Muscle of arm (tissue), 12 donors: ENCODE measurements around the gene BRSK1. TPM values are rescaled to one million over a fixed set of nuclear protein-coding genes. Genes with fewer than 3 reads are reported as not detected.

Experiments used
- DNase-seq: peaks from one replicate; pipeline ENCODE4 v3.0.0-alpha.2; 2013
- polyA plus RNA-seq, 12 donors: library from polyadenylated mRNA; unstranded; fragments of 120-200 nt; gene quantifications; one replicate each; pipeline ENCODE4 v1.2.1, GENCODE V29; 2013; ENCODE audit not compliant: insufficient read length in 12 of 12

The BRSK1 gene
- polyA plus RNA-seq, 12 donors = 5.9 to 24.6 (median 6.9) TPM; not detected in 1

GRCh38 chr19:55252760-55253663, 30.8 kb upstream of the BRSK1 start:
- no peak for DNase-seq

- no peak for DNase-seq
Measured at GRCh38 chr19:55253842-55254624, 29.8 kb upstream of the BRSK1 start.

GRCh38 chr19:55254625-55254977, 29.2 kb upstream of the BRSK1 start:
- no peak for DNase-seq

- DNase-seq = no peak
Measured at GRCh38 chr19:55255618-55256423, 28.0 kb upstream of the BRSK1 start.

- no peak for DNase-seq
Measured at GRCh38 chr19:55256562-55257460, 27.0 kb upstream of the BRSK1 start.

GRCh38 chr19:55257461-55258420, 26.1 kb upstream of the BRSK1 start:
- no peak for DNase-seq

GRCh38 chr19:55258476-55258827, 25.3 kb upstream of the BRSK1 start:
- DNase-seq = no peak

GRCh38 chr19:55258828-55259539, 24.8 kb upstream of the BRSK1 start, which contains the start of gene PPP6R1:
PPP6R1 (minus strand) TSS chr19:55259017; CDS start chr19:55247103, 11,914 bp downstream.
- DNase-seq = peak; percentile 100

- no peak for DNase-seq
Measured at GRCh38 chr19:55259540-55260210, 24.1 kb upstream of the BRSK1 start.

- DNase-seq = no peak
Measured at GRCh38 chr19:55261671-55262126, 22.1 kb upstream of the BRSK1 start.

- DNase-seq = no peak
Measured at GRCh38 chr19:55262359-55262758, 21.4 kb upstream of the BRSK1 start.

- DNase-seq = no peak
Measured at GRCh38 chr19:55264531-55264930, 19.3 kb upstream of the BRSK1 start.

- DNase-seq = no peak
Measured at GRCh38 chr19:55265173-55265572, 18.6 kb upstream of the BRSK1 start.

- no peak for DNase-seq
Measured at GRCh38 chr19:55265723-55266386, 17.9 kb upstream of the BRSK1 start.

GRCh38 chr19:55266404-55266803, 17.4 kb upstream of the BRSK1 start:
- no peak for DNase-seq

GRCh38 chr19:55266840-55267239, 17.0 kb upstream of the BRSK1 start:
- no peak for DNase-seq

- no peak for DNase-seq
Measured at GRCh38 chr19:55269299-55269698, 14.5 kb upstream of the BRSK1 start.
